ENCODE data around the gene CRTC1.

The CRTC1 gene

DNA sequence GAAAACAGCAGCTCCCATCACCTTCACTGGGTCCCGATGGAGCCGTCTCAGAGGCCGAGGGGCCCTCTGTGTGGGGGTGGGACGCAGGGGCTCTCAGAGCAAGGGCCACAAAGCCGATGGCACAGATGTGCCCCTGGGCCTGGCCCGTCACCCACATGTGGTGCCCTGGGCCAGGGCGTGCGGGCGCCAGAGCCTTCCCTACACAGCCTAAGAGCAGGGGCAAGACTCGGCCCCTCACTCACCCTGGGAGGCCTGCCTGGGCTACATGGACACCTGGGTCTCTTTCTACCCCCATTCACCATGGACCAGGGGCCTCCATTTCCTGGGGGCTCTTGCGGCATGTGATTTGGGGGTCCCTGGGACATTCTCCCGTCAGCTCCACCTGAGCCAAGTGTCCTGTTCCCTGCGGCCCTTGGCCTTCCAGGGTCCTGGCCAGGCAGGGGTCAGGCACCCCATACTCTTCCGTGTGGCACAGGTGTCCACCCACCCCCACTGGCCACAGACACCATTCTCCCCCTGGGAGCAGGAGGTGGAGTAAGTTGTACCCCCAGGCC is 97.6 kb downstream of the CRTC1 start:
- no peak for DNase-seq (ENCODE audit: low read depth in 2 of 2)

DNA sequence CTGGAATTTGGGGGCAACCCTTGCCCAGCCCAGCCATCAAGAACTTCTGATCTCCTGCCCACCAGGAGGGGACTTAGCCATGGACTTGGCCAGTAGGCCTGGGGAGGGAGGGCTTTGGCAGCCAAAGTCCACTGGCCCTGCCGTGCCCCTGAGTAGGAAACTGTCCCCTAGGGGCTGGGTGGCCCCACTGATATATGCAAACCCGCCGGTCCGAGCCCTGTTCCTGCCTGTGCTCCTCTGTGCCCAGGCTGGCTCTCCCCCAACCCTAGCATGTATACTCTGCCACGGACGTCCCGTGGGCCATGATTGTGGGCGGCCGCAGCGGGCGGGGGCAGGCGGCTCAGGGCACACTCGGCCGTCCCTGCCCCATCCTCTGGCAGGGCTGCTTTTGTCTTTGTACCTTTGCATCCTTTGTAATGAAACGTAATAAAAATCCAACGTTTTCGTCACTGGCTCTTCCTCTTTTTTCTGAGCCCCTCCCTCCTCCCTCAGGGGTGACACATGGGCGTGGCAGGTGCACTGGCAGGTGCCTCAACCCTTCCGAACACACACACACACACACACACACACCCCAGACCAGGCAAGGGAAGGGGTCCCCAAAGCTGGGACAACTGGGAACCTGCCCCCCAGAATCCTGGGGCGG is 98.5 kb downstream of the CRTC1 start:
- no peak for DNase-seq (ENCODE audit: low read depth in 2 of 2)

DNA sequence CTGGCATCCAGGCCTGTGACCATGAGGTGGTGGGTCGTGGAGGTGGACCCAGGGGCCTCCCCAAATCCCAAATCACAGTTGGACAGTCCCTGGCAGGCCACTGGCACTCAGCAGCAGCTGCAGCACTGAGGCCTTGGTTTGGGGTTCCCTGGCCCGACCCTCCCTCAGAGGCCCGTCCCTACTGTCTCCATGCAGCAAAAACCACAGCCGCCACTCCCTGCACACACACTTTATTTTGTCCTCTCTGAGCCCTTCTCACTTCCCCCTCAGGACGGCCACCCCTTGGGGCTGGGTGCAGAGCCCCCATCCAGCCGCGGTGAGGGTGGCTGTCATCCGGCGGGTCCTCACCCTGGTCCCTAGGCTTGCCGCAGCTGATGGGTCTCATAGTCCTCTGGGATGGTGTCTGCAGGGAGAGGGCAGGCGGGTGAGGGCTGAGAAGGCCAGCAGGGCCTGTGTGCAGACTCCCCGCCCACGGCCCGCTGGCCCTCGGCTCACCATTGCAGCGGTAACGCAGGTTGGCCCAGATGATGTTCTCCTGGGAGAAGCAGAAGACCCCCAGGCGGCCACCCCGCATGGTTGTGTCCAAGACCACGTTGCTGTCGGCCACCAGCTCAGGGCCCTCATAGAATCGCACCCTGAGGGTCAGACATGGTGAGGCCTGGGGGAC is 99.2 kb downstream of the CRTC1 start:
- no peak for DNase-seq (ENCODE audit: low read depth in 2 of 2)

DNA sequence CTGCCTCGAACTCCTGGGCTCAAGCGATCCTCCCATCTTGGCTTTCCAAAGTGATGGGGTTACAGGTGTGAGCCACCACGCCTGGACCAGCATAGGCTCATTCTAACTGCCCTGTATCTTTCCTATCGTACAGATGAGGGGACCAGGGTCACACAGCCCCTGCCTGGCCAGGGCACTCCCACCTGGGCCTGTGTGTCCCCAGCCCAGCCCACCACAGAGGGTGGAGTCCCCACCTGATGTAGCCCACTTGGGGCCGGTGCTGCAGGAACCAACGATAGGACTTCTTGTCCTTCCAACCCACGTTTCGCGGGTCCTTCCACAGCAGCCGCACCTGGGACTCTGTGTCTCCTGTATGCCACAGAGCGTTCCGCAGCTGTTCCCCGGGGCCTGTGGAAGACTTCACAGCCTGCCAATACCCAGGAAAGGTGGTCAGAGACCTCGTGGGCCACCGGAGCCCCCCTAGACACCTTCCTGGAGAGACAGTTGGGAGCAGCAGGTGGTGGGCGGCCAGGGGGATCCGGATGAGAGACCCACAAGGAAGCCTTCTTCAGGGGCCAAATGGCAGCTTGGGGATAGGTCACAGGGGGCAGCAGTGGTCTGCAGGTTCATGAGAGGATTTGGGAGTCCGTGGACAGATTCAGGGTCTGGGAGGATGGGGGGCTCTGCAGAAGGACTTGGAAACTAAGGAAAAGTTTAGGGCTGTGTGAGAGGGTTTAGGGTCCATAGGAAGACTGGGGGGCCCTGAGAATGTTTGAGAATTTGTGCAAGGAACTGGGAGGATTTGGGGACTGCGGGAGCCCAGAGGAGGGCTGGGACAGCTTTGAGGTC is 100.7 kb downstream of the CRTC1 start:
- no peak for DNase-seq (ENCODE audit: low read depth in 2 of 2)

DNA sequence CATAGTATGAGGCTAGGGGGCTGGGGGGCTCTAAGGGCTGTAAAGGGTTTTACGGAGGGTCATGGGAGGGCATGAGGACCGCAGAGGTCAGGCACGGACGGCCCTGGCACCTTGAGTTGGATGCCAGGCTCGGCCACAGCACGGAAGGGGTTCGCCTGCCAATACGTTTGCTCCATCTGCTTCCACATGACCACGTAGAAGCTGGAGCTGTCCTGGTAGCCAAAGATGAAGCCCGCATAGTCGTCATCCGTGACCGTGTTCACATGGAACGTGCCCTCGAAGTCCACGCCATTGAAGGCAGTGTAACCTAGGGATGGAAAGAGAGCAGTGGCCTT is 101.3 kb downstream of the CRTC1 start:
- no peak for DNase-seq (ENCODE audit: low read depth in 2 of 2)

DNA sequence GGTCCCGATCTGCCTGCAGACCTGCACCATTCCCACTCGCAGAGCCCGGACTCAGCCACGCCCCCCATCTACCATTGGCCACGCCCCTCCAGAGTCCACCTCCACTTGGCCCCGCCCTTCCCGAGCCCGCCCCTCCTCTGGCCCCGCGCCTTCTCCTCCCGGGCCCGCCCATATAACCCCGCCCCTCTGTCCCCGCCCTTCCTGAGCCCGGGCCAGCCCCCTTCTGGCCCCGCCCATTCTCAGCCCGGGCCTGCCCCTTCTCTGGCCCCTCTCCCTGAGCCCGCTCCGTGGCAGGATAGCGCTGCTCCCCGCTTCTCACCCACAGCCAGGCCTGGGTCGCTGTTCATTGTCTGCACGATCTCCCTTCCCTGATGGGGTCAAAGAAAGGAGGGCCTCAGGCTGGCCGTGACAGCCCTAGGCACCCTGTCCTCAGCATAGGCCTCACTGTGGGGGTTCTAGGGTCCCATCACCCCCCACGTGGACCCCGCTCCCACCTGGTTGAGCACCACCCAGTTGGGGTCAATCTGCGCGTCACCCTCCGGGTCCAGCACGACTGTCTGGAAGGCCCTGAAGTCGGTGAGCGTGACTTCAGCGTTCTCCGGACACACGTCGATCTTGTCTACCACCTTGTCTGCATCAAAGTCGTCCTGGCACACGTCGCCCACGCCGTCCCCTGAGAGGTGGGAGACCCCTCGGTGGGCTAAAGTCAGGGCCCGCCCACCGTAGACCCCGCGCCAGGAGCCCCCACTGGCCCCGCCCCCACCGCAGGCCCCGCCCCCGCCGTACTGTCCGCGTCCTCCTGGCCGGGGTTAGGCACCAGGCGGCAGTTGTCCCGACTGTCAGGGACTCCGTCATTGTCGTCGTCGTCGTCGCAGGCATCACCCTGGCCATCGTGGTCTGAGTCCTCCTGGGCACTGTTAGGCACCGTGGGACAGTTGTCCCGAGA is 102.0 kb downstream of the CRTC1 start:
- peak; percentile 12 to 38 for DNase-seq (ENCODE audit: low read depth in 2 of 2)

DNA sequence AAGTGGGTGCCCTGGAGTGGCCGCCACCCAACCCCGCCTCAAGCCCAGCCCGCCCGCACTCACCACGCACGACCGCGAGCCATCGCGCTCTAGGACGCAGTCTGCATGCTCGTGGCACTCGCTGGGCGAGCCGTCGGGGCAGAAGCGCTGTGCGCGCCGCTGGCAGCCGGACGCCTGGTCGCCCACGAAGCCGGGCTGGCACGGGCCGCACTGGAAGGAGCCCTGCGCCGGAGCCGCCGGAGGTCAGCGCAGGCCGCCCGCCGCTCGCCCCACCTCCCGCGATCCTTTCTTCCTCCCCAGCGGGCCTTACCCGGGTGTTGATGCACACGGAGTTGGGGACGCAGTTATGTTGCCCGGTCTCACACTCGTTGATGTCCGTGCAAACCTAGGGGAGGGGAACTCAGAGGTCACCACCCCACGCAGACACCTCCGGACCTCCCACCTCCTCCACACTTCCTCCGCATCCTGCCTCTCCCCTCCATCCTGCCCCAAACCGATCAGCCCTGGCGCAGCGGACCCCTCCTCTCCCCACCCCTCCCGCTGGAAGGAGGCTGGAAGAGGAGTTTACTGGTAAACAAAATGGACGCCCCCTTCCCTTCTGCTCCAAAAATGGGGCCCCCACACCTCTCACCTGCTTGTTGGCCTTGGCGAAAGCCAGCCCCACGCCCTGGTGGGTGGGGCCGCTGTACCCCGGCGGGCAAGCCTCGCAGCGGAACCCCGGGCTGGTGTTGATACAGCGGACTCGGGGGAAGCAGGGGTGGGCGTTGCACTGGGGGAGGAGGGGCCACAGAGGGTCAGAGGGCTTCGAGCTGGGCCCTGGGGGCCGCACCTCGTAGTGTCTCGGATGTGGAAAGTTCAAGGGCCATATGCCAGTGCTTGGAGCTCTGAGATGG is 105.3 kb downstream of the CRTC1 start:
- no peak for DNase-seq (ENCODE audit: low read depth in 2 of 2)

DNA sequence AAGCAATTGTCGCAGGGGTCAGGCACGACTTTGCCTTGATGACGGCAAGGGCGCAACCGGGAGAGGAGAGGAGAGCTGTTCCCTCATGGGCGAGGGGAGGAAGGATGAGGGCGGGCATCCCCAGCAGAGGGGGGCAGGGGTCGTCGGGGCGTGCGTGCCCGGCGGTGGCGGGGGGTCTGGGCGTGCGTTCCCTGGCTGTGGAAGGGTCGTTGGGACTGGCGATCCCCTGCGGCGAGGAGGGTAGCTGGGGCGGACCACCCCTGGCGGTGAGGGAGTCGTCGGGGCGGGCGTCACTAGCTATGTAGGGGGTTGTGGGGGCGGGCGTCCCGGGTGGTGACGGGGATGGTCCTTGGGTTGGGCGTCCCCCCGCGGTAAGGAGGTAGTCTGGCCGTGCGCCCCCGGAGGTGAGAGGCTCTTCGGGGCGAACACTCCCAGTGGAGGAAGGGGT is 106.0 kb downstream of the CRTC1 start:
- no peak for DNase-seq (ENCODE audit: low read depth in 2 of 2)

DNA sequence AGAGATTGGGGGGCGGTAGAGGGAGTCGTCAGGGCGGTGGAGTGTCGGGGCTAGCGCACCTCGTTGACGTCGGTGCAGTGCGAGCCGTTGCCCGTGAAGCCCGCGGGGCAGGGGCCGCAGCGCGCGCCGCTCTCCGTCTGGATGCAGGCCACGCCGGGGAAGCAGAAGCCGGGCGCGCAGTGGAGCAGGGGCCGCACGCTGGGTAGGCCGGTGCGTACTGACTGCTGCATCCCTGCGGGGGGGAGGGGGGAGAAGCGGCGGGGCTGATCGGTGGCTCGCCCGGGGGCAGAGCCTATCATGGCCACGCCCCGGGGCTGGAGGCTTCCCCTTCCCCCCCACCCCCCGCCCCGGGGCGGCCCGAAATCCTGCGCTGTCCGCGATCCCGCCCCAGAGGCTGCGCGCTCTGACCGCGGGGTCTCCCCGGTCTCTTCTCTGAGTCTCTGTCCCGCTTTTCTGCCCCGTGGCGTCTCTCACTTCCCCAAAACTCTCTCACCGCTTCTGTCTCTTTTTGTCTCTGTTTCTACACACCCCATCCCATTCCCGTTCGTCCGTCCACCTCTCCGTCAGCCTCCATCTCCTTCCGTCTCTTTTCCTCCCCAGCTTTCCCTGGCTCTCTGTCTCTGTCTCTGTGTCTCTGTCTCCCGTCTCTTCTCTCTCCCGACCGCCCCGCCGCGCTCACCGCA is 106.5 kb downstream of the CRTC1 start:
- DNase-seq (ENCODE audit: low read depth in 2 of 2): peak in 1 of 2 donors; percentile 8

DNA sequence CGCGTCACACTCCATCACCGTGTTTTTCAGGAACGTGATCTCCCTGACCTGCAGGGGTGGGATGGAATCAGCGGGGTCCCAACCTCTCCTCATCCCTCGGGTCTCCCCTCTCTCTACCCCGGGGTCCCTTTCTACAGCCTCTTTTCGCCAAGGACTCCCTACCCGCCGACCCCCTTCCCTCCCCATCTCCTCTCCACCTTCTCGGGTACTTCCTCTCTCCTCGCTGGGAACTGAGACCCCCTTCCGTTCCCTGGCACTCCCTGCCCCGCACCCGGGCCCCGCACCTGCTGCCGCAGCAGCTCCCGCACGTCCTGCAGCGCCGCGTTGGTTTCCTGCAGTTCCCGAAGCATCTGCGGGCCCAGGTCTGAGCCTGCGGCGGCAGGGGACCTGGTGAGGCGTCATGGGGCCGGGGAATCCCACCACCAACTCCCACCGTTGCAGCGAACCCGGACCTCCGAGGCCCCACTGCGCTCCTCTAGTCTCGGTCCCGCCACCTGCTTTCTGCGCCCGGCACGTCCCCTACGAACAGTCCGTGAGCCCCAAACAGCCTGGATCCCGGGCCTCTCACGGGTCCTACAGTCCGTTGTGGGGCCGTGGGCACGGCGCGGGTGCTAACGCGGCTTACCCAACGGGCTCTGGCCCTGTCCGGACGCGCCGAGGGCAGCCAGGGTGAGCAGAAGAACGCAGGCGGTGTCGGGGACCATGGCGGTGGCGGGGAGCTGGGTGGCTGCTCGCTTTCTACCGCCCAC is 107.3 kb downstream of the CRTC1 start, which contains the start of gene COMP:
COMP (minus strand) TSS at position 740 of the 749 bp plus-strand sequence; CDS start at position 704, 36 bp downstream.
- DNase-seq (ENCODE audit: low read depth in 2 of 2): no peak

DNA sequence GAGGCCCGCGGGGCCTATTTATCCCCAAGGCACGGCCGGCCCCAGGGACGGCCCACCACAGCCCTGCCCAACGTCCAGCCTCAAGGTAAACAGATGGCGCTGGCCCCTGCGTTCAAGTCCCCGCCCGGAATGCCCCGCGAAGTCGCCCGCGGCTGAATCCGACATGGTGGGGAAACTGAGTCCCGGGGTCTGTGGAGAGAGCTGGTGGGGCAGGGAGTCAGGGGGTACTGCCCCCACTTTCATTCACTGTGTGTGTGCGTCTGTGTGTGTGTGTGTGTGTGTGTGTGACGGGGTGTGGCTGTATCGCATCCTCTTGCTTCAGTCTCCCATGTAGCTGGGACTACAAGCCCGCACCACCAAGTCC is 107.8 kb downstream of the CRTC1 start:
- DNase-seq (ENCODE audit: low read depth in 2 of 2): no peak

DNA sequence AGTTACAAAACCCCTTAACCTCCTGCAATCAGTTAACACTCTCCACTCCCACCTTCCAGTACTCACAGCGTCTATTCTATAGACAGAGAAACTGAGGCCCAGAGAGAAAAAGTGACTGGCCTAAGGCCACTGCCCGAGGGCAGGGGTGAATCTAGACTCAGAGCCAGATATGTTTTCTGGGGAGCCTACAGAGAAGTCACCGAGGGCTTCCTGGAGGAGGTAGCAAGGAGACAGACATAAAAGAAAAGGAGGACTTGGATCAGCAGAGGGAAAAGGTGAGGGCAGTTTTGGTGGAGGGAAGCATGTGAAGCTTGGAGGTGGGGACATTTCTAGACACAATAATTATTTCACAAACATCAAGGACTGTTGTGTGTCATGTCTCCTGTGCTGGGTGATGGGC is 109.2 kb downstream of the CRTC1 start:
- no peak for DNase-seq (ENCODE audit: low read depth in 2 of 2)

DNA sequence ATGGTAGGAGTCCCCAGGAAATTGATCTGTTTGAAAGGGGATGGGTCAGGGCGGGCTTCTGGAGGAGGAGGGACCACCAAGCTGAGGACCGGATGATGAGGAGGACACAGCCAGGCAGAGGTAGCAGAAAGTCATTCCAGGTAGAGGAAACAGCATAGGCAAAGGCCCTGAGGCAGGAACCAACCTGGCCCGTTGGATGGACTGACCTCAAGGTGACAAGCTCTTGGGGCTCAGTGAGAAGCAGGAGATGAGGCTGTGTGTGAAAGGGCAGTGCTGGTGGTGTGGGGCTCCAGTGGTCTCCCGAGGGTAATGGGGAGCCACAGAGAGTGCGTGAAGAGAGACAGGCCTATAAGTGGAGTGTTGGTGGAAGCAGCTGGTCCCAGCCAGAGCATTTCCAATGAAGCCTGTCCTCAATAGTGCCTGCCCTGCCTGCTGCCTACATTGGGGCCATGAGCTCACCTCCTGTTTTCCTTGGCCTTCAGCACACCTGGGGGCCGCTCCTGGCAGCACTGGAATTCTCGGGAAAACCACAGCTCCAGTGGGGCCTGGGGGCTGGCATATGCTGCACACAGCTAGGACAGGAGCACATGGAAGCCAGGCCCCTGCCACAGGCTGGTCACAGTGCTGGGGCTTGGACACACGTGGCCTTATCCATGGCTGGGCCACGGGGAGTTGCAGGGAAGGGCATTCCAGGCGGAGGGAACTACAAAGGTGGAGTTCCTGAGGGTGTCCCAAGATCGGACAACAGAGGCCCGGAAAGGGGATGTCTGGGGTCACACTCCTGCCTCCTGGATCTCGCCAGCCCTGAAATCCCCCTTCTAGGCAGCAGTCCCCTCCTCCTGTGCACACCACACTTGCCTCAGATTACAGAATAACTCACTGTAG is 109.9 kb downstream of the CRTC1 start:
- no peak for DNase-seq (ENCODE audit: low read depth in 2 of 2)

DNA sequence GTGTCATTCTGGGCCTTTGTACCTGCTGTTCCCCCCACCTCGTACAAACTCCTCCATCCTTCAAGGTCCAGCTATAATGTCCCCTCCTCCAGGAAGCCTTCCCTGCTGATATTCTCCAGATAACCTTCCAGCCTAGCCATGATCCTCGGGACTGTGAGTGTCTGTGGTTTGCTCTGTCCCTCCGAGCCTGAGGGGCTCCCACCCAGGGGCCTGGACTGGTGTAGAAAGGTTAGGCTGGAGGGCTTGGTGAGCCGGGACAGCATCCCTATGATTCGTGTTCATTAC is 110.5 kb downstream of the CRTC1 start:
- DNase-seq (ENCODE audit: low read depth in 2 of 2): no peak

DNA sequence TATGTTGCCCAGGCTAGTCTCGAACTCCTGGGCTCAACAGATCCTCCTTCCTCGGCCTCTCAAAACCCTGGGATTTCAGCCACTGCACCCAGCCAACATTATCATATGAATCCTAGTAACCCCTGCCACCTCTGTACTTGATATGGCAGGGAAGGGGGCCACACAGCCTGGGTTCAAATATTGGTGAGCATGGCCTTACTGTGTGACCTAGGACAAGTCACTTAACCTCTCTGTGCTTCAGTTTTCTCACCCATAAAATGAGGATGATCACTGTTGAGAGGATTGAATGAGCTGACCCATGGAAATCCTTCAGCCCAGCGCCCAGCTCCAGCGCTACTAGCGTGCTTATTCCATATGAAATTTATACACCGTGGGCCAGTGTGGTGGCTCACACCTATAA is 111.2 kb downstream of the CRTC1 start:
- DNase-seq (ENCODE audit: low read depth in 2 of 2): no peak

DNA sequence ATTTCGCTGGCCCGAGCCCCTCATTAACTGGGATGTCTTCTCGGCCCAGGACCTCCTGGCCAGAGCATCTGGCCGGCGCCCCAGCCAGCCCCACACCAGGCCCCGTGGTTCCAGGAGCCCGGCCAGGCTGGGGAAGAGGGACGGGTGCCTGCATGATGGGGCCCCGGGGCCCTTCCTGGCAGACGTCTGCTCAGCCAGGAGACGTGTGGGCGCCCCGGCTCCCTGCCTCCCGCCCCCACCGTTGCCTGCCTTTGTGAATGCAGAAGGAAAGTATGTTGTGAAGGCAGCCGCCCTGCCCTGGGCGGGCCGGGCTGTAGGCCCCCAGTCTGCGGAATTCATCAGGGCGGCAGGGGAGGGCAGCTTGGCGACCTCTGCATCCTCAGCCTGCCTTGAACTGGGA is 112.1 kb downstream of the CRTC1 start:
- no peak for DNase-seq (ENCODE audit: low read depth in 2 of 2)

DNA sequence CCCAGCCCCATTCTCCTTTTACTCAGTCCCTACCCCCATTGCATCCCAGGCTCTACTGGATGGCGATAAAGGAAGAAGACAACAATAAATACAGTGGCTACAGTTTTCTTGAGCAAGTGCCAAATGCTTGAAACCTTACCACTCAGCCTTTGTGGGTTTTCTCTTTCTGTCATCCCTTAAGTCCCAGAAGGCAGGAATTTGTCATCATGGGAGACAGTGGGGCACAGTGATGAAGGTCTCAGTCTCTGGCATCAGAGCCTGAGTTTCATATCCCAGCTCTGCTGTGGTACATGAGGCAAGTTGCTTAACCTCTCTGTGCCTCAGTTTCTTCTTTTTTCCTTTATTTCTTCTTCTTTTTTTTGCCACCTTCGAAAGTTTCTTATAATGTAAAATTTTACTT is 112.8 kb downstream of the CRTC1 start:
- no peak for DNase-seq (ENCODE audit: low read depth in 2 of 2)
